OCI-LY7 (cell line): ENCODE results near the gene ZNF638.

Experiments
- CTCF ChIP-seq: fragments of 200-600 bp; sonication (generic); conservative IDR thresholded peaks from 2 replicates; pipeline ENCODE4 v1.5.1; 2014; ENCODE audit warnings: mild to moderate bottlenecking, antibody characterized with exemption, low read length, moderate library complexity, mixed read lengths
- EZH2phosphoT487 ChIP-seq: fragments of 200-600 bp; sonication (generic); IDR thresholded peaks from 2 replicates; pipeline ENCODE4 v1.6.1; 2018; ENCODE audit warnings: low read depth, borderline replicate concordance, mild to moderate bottlenecking, mixed run types, antibody characterized with exemption, low read length, moderate library complexity, mixed read lengths

- TF ChIP-seq CTCF (no peak), EZH2phosphoT487 (no peak)
These were observed 4.6 kb upstream of the ZNF638 start for GRCh38 chr2:71326968-71327367.
